Erythroblast (primary cell): ENCODE measurements around the gene TUT4.

ENCODE experiments used
- GATA1 ChIP-seq: IDR thresholded peaks from 2 replicates; pipeline ENCODE4 v1.6.1; 2011; ENCODE audit warnings: low read depth, mild to moderate bottlenecking, control low read depth, low read length, moderate library complexity
- POLR2A ChIP-seq: IDR thresholded peaks from 2 replicates; pipeline ENCODE4 v1.6.1; 2011; ENCODE audit warnings: mild to moderate bottlenecking, low read length

- TF ChIP-seq POLR2A (no peak), GATA1 (no peak)
These were observed 722 bp downstream of the TUT4 start for GRCh38 chr1:52552236-52552504.
